Measurements from ENCODE around the gene NF2. TPM values are rescaled to one million over a fixed set of nuclear protein-coding genes. Genes with fewer than 3 reads are reported as not detected.

The NF2 gene
- total RNA-seq, 6 experiments from 2014 or later, result 9.6 to 24.8 (median 14.0) TPM

DNA sequence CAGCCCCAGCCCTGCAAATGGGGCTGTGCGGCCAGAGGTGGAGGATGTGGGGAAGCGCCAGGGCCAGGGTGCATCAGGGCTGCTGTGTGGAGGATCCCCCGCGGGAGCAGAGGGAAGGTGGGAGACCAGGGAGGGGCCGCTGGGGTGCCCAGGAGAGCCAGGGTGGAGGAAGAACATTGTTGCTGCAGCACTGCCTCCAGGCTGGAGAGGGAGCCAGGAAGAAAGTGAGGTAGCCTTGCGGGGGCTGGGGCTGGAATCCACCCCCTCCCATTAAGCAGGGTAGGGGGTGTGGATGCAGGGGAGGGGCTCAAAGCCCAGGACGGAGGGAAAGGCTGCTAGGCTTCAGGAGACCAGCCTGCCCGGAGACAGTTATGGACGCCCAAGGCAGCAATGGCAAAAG is 131.4 kb downstream of the NF2 start:
- DNase-seq, result no peak
- H3K27me3 ChIP-seq, result no peaks in the 10 kb centered on the region
- peaks cover 0 to 3% (median 0%) of the 10 kb centered on the region in 4 donors for H3K36me3 ChIP-seq

DNA sequence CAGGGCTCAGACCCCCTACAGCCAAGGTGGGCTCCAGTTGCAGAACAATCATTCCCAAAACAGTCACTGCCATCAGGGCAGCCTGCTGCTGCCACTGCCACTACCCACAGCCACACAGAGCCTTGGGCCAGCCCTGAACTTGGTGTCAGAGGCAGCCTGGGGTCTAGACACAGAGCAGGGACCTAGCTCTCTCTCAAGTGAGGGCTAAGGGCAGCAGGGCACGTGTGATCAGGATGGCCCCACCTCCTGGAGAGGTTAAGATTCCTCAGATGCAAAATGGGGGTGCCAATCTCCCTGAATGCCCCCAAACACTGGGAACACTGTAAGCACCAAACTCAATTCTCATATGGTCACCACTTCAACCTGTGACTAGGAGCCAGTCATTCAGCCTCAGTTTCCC is 132.0 kb downstream of the NF2 start:
- H3K36me3 ChIP-seq, result peaks cover 0 to 9% (median 0%) of the 10 kb centered on the region in 4 donors
- no peak overlapping the region for H3K27ac ChIP-seq
- ATAC-seq (no peak), DNase-seq (no peak)
- intact Hi-C loops (cut with DNase I), result no loop called here
- no peaks in the 10 kb centered on the region for H3K9me3 ChIP-seq
- no peak for TF ChIP-seq POLR2A (IDR thresholded peaks at IDR 0.05)
- TF ChIP-seq, protein P1, sequence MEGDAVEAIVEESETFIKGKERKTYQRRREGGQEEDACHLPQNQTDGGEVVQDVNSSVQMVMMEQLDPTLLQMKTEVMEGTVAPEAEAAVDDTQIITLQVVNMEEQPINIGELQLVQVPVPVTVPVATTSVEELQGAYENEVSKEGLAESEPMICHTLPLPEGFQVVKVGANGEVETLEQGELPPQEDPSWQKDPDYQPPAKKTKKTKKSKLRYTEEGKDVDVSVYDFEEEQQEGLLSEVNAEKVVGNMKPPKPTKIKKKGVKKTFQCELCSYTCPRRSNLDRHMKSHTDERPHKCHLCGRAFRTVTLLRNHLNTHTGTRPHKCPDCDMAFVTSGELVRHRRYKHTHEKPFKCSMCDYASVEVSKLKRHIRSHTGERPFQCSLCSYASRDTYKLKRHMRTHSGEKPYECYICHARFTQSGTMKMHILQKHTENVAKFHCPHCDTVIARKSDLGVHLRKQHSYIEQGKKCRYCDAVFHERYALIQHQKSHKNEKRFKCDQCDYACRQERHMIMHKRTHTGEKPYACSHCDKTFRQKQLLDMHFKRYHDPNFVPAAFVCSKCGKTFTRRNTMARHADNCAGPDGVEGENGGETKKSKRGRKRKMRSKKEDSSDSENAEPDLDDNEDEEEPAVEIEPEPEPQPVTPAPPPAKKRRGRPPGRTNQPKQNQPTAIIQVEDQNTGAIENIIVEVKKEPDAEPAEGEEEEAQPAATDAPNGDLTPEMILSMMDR (IDR thresholded peaks at IDR 0.05), result no peak
- no peaks in the 10 kb centered on the region for H3K4me1 ChIP-seq
- no CpG with 5 or more reads among the region's 1 CpG for WGBS (ENCODE audit: insufficient coverage, low coverage, low lambda C conversion rate, missing lambda C conversion rate)
- no peak overlapping the region for H3K4me3 ChIP-seq
- H3K27me3 ChIP-seq, result no peaks in the 10 kb centered on the region

More for the DNA sequence above, 131.4 kb downstream of the NF2 start:
- Histone ChIP-seq H3K27ac (no peak overlapping the region), H3K4me3 (no peak overlapping the region), H3K9me3 (no peaks in the 10 kb centered on the region), H3K4me1 (no peaks in the 10 kb centered on the region)
- no peak for ATAC-seq
- intact Hi-C loops (cut with DNase I), result no loop called here
- TF ChIP-seq POLR2A (IDR thresholded peaks at IDR 0.05), result no peak
- TF ChIP-seq, protein P1 (IDR thresholded peaks at IDR 0.05), result no peak
- WGBS (ENCODE audit: insufficient coverage, low coverage, low lambda C conversion rate, missing lambda C conversion rate), result 100% methylated on average over 1 of the region's 9 CpGs

DNA sequence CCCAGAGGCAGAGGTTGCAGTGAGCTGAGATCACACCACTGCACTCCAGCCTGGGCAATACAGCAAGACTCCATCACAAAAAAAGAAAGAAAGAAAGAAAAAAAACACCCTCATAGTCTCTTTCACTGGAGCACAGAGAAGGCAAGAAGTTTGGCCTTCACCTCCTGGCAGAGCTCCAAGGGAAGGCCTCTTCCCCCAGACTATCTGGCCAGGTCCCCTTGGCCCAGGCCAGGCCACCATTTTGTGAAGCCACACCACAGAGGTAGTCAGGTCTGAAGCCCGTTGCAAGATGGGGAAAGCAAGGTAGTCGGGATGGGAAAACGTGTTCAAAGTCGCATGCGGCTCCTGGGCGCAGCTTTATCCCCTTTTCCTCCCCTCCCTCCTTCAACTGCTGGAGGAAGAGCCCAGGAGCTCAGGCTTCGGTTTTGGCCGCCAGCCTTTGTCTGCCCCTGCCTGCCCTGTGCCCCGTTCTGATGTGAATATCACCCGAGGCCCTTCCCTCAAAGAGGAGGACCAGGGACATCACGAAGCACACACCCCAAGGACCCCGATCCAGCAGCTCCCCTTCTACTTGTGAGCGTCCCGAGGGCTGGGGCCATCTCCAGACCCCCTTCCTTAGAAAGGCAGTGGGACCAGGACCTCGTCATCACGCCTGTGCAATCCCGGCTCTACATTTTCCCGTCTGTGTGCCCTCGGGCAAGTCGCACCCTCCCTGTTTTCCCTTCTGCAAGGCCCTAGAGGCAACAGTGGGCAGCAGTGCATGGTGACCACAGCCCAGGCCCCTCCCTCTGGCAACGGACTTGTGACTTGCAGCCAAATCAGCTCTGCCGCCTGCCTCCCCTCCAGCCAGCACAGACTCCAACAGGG is 134.1 kb downstream of the NF2 start:
- Histone ChIP-seq H3K27ac (no peak overlapping the region), H3K27me3 (no peaks in the 10 kb centered on the region), H3K4me1 (no peaks in the 10 kb centered on the region), H3K36me3 (peaks cover 0 to 10% (median 3%) of the 10 kb centered on the region in 4 donors), H3K9me3 (no peaks in the 10 kb centered on the region), H3K4me3 (no peak overlapping the region)
- WGBS (ENCODE audit: insufficient coverage, low coverage, low lambda C conversion rate, missing lambda C conversion rate), result 96% methylated on average over 13 of the region's 22 CpGs
- DNase-seq, result no peak
- intact Hi-C loops (cut with DNase I), result no loop called here
- no peak for TF ChIP-seq POLR2A (IDR thresholded peaks at IDR 0.05)
- TF ChIP-seq, protein P1 (IDR thresholded peaks at IDR 0.05), result no peak
- no peak for ATAC-seq

DNA sequence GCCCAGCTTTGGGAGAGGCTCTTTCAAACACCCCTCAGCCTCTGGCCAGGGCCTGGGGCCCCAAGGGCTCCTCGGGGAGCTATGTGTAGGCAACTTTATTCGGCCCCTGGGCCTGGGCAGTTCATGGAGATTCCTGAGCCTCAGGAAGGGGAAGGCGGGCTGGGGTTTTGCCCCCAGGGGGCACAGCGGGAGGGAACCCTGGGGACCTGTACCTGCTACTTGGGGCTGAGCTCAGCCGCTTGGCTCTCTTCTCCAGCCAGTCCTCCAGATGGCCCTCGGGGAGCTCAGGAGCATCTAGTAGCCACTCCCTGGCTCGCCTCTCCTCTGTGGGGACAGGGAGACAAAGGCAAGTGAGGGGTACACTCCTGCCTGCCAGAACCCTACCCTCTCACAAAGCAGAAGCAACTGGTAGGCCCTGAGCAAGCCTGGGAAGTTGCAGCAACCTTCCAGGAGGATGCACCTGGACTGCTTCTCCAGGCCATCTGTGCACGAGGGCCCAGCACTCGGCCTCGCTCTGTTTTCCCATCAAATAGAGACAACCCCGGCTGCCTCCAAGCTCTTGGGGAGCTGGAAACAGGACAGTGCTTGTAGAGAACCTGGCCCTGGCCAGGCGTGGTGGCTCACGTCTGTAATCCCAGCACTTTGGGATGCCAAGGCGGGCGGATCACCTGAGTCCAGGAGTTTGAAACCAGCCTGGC is 134.8 kb downstream of the NF2 start:
- DNase-seq (no peak), ATAC-seq (no peak)
- Histone ChIP-seq H3K27ac (no peak overlapping the region), H3K27me3 (no peaks in the 10 kb centered on the region), H3K4me3 (no peak overlapping the region), H3K9me3 (no peaks in the 10 kb centered on the region), H3K4me1 (no peaks in the 10 kb centered on the region), H3K36me3 (peaks cover 0 to 10% (median 3%) of the 10 kb centered on the region in 4 donors)
- intact Hi-C loops (cut with DNase I), result no loop called here
- 94% methylated on average over 5 of the region's 15 CpGs for WGBS (ENCODE audit: insufficient coverage, low coverage, low lambda C conversion rate, missing lambda C conversion rate)
- no peak for TF ChIP-seq POLR2A (IDR thresholded peaks at IDR 0.05)
- TF ChIP-seq, protein P1 (IDR thresholded peaks at IDR 0.05), result no peak

Measured in right lobe of liver (tissue), 6 donors.